DND-41 (cell line): ENCODE measurements around the gene FOXN3.

Source experiments
- ATAC-seq: fragments of 200-7000 bp; cut with Tn5 transposase; 3 replicates; pipeline ENCODE4 v1.9.1; 2021; ENCODE audit warnings: low read depth; ENCODE audit not compliant: insufficient read depth
- DNase-seq: peaks from one replicate; pipeline ENCODE4 v3.0.0-alpha.2; 2020
- H2AFZ ChIP-seq: 2 replicates; pipeline ENCODE4 v1.6.0; 2012; ENCODE audit warnings: low read depth, low read length
- H3K27ac ChIP-seq: 2 replicates; pipeline ENCODE4 v1.5.1; 2012; ENCODE audit warnings: low read length, inconsistent platforms
- H3K27me3 ChIP-seq: fragments of 200-600 bp; sonication (generic); 2 replicates; pipeline ENCODE4 v1.6.0; 2012; ENCODE audit warnings: low read length, mild to moderate bottlenecking, inconsistent platforms; ENCODE audit not compliant: insufficient read depth, poor library complexity
- H3K36me3 ChIP-seq: 2 replicates; pipeline ENCODE4 v1.5.1; 2012; ENCODE audit warnings: low read length, inconsistent platforms; ENCODE audit not compliant: insufficient read depth
- H3K4me1 ChIP-seq: 2 replicates; pipeline ENCODE4 v1.5.1; 2012; ENCODE audit warnings: mild to moderate bottlenecking, low read length; ENCODE audit not compliant: insufficient read depth
- H3K4me2 ChIP-seq: 2 replicates; pipeline ENCODE4 v1.6.0; 2012; ENCODE audit warnings: mild to moderate bottlenecking, moderate library complexity, low read length, inconsistent platforms; ENCODE audit not compliant: insufficient read depth
- H3K4me3 ChIP-seq, 2 experiments: fragments of 200-600 bp in 1 of 2; shearing (Covaris generic) in 1 of 2; 2 replicates each; pipeline ENCODE4 v1.5.1; 2012 to 2016; ENCODE audit warnings: inconsistent platforms in 2 of 2, low read length in 2 of 2, mild to moderate bottlenecking in 2 of 2, low read depth in 1 of 2, moderate library complexity in 1 of 2
- H3K79me2 ChIP-seq: 2 replicates; pipeline ENCODE4 v1.6.0; 2012; ENCODE audit warnings: low read length, inconsistent platforms; ENCODE audit not compliant: insufficient read depth
- H3K9ac ChIP-seq: 2 replicates; pipeline ENCODE4 v1.6.0; 2012; ENCODE audit warnings: low read depth, mild to moderate bottlenecking, inconsistent platforms, low read length, moderate library complexity
- H3K9me3 ChIP-seq: 2 replicates; pipeline ENCODE4 v1.5.1; 2012; ENCODE audit warnings: low read length, moderate library complexity, mild to moderate bottlenecking, inconsistent platforms; ENCODE audit not compliant: insufficient read depth, severe bottlenecking
- H4K20me1 ChIP-seq: 2 replicates; pipeline ENCODE4 v1.6.0; 2012; ENCODE audit warnings: low read length; ENCODE audit not compliant: insufficient read depth
- EZH2 ChIP-seq: IDR thresholded peaks from 3 replicates; pipeline ENCODE4 v1.6.1; 2012; ENCODE audit warnings: borderline replicate concordance, low read depth, mild to moderate bottlenecking, moderate library complexity, low read length, inconsistent platforms; ENCODE audit not compliant: severe bottlenecking
- TF ChIP-seq, protein P1 (sequence below): IDR thresholded peaks from 2 replicates; pipeline ENCODE4 v1.5.1; 2012; ENCODE audit warnings: borderline replicate concordance, low read length, moderate library complexity, mild to moderate bottlenecking; ENCODE audit not compliant: poor library complexity, severe bottlenecking; ENCODE audit errors: extremely low read depth

The FOXN3 gene

DNA sequence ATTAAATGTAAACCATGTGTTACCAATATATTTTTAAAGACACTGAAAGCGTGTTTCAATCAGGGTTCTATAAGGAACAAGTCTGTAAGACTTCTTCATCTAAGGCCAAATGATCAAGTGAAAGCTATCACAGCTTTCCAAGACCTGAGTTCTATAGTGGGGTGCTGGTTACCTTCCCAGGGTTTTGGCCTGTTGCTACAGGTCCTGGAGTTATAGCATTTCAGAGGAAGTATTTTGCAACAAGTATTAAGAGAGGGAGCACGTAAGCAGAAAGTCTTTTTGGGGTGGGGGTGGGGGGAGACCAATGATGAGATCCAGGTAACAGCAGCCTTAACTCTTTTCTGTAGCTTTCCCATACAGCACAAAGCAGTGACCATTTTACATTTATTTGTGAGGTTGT lies 43.8 kb downstream of the FOXN3 start:
- H2AFZ ChIP-seq: no peak overlapping the region
- no peak overlapping the region for H3K27ac ChIP-seq
- DNase-seq: no peak
- no peaks in the 10 kb centered on the region for H3K27me3 ChIP-seq
- H3K9ac ChIP-seq: no peak overlapping the region
- TF ChIP-seq EZH2: no peak
- TF ChIP-seq, protein P1, sequence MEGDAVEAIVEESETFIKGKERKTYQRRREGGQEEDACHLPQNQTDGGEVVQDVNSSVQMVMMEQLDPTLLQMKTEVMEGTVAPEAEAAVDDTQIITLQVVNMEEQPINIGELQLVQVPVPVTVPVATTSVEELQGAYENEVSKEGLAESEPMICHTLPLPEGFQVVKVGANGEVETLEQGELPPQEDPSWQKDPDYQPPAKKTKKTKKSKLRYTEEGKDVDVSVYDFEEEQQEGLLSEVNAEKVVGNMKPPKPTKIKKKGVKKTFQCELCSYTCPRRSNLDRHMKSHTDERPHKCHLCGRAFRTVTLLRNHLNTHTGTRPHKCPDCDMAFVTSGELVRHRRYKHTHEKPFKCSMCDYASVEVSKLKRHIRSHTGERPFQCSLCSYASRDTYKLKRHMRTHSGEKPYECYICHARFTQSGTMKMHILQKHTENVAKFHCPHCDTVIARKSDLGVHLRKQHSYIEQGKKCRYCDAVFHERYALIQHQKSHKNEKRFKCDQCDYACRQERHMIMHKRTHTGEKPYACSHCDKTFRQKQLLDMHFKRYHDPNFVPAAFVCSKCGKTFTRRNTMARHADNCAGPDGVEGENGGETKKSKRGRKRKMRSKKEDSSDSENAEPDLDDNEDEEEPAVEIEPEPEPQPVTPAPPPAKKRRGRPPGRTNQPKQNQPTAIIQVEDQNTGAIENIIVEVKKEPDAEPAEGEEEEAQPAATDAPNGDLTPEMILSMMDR: no peak
- peaks cover 19% of the 10 kb centered on the region for H4K20me1 ChIP-seq
- no peak overlapping the region for H3K4me2 ChIP-seq
- peaks cover 100% of the 10 kb centered on the region for H3K79me2 ChIP-seq
- no peak overlapping the region for H3K4me3 ChIP-seq
- H3K36me3 ChIP-seq: peaks cover 14% of the 10 kb centered on the region
- peaks cover 4% of the 10 kb centered on the region; the same call in 1 of the 2 replicates for H3K4me1 ChIP-seq
- no peak for ATAC-seq
- no peaks in the 10 kb centered on the region for H3K9me3 ChIP-seq

DNA sequence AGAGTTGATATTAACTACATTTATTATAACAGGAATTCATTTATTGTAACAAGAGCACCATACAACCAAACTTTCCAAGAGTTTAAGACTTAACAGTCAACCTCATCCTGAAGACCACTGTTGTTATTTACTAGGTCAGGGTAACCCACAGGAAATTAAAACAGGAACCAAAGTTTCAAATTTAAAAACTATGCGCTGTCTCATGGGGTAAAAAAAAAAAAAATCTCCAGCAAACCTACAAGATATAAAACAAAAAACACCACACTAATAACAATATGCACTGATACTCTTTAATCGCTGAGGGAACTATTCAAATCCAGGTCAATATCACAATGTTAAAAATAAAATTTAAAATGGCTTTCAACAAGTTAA lies 44.5 kb downstream of the FOXN3 start:
- no peaks in the 10 kb centered on the region for H3K27me3 ChIP-seq
- peaks cover 4% of the 10 kb centered on the region; the same call in 1 of the 2 replicates for H3K4me1 ChIP-seq
- no peak for DNase-seq
- no peak for ATAC-seq
- no peak overlapping the region for H3K27ac ChIP-seq
- no peak overlapping the region for H3K4me2 ChIP-seq
- H2AFZ ChIP-seq: no peak overlapping the region
- H3K9me3 ChIP-seq: no peaks in the 10 kb centered on the region
- H3K4me3 ChIP-seq: no peak overlapping the region
- no peak overlapping the region for H3K9ac ChIP-seq
- peaks cover 12% of the 10 kb centered on the region for H3K36me3 ChIP-seq
- no peak for TF ChIP-seq EZH2
- TF ChIP-seq, protein P1: no peak
- peaks cover 18% of the 10 kb centered on the region; the same call in 1 of the 2 replicates for H4K20me1 ChIP-seq
- peaks cover 98% of the 10 kb centered on the region for H3K79me2 ChIP-seq

DNA sequence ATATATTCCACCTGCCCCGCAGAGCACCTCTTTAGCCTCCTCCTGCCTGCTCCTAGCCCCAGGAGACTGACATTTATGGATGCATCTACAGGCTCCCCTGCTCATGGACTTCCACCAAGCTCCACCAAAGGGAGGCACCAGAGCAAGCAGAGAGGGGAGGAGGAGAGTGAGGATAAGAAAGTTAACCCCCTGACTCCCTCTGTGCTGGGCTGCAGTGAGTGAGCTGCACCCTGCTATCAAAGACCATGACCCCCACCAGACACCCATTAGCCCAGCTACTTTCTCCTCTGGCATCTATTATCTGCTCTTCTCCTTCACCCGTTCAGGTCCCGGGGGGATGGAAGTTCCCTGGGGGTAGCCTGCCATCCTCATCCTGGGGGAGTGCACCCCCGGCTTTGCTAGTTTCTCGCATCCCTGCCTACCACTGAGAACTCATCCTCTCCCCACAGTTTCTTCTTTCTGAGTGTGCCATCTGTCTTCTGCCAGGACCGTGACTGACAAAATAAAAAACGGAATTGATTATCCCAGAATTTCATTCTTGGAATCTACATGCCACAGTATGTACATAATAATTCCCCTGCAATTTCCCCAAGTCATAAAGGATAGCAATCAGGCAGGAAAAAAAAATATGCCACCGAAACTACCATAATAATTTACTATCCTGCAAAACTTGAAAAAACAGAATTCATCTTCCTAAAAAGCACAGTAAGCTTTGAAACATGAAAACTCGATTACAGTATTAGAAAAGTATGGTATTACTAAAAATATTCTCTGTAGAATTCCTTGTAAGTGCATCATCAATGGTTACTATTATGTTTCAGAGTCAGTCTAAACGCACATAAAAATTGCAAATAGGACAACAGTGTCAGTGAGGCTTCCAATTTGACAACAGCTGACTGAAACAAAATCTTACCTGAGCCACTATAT lies 45.2 kb downstream of the FOXN3 start:
- DNase-seq: no peak
- peaks cover 23% of the 10 kb centered on the region; the same call in 1 of the 2 replicates for H4K20me1 ChIP-seq

More for the DNA sequence above, 45.2 kb downstream of the FOXN3 start:
- no peak overlapping the region for H3K4me3 ChIP-seq
- no peak for ATAC-seq
- H3K27me3 ChIP-seq: no peaks in the 10 kb centered on the region
- TF ChIP-seq, protein P1: no peak
- no peak for TF ChIP-seq EZH2
- H2AFZ ChIP-seq: no peak overlapping the region
- no peak overlapping the region for H3K27ac ChIP-seq
- H3K79me2 ChIP-seq: peaks cover 98% of the 10 kb centered on the region
- no peak overlapping the region for H3K9ac ChIP-seq
- H3K36me3 ChIP-seq: peaks cover 14% of the 10 kb centered on the region
- H3K9me3 ChIP-seq: no peaks in the 10 kb centered on the region
- no peak overlapping the region for H3K4me2 ChIP-seq
- peaks cover 10% of the 10 kb centered on the region for H3K4me1 ChIP-seq
